Measurements from ENCODE around the gene DENND1A. TPM values are rescaled to one million over a fixed set of nuclear protein-coding genes. Genes with fewer than 3 reads are reported as not detected.

The DENND1A gene
- total RNA-seq, 1 experiment from 2014 or later, result 19.7 TPM

- Histone ChIP-seq H3K4me1 (ENCODE audit: control insufficient read depth, insufficient read depth, low read length) (no peaks in the 10 kb centered on the region; the same call in 1 of the 2 replicates), H3K9me3 (ENCODE audit: control insufficient read depth, insufficient read depth, low read depth, low read length) (no peaks in the 10 kb centered on the region), H3K4me3 (ENCODE audit: low read depth in 2 of 2, low read length in 2 of 2) (no peak overlapping the region), H3K36me3 (ENCODE audit: control insufficient read depth, insufficient read depth, low read length) (no peaks in the 10 kb centered on the region), H3K27me3 (ENCODE audit: control insufficient read depth, insufficient read depth, low read length) (no peaks in the 10 kb centered on the region), H3K27ac (ENCODE audit: low read length) (no peak overlapping the region)
- BruUV-seq (replicated peaks), result no TSS peak
- intact Hi-C loops (cut with micrococcal nuclease; ENCODE audit: unreplicated experiment), result no loop called here
- no peak for TF ChIP-seq CTCF (IDR thresholded peaks at IDR 0.05)
- TF ChIP-seq POLR2AphosphoS5 (IDR thresholded peaks at IDR 0.05; ENCODE audit: low read depth, low read length), result no peak
- TF ChIP-seq REST (IDR thresholded peaks at IDR 0.05; ENCODE audit: insufficient read depth in 1 of 2, low read depth in 2 of 2, low read length in 1 of 2), result no peak
- ATAC-seq, result no peak
- DNase-seq (ENCODE audit: low read depth, low spot score), result no peak
- ChIA-PET POLR2A (no interaction called here), CTCF (interaction anchor here (0.7 kb wide), 1 partner anchor 245 kb away, joined by 3 read pairs; no protein-coding TSS in a partner anchor)
- in situ Hi-C loops (cut with HindIII; ENCODE audit: low pct_unique_long_range_greater_than_20kb, low sequenced_read_pairs), result no loop called here
Observed at GRCh38 chr9:123795336-123795735, 134.6 kb downstream of the DENND1A start.

DNA sequence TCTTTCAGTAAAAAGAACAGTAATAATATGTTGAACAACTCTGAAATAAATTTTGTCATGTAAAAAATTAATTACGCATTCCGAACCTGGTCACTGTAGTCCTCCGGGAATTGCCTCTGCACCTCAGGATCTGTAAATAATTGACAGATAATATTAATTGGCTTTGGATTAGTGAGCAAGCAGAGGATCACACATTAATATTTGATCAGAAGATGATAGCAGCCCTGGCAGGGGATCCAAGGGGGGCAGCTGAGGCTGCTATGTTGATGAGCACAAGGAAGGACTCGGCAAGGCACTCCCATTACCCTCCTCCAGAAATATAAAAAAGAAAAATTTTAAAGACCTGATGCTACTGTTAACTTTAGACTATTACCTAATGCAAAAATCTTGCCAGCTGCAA is 137.4 kb downstream of the DENND1A start:
- ChIA-PET POLR2A (no interaction called here), CTCF (no interaction called here)
- in situ Hi-C loops (cut with HindIII; ENCODE audit: low pct_unique_long_range_greater_than_20kb, low sequenced_read_pairs), result no loop called here
- no TSS peak for BruUV-seq (replicated peaks)
- no peak for DNase-seq (ENCODE audit: low read depth, low spot score)
- H3K27ac ChIP-seq (ENCODE audit: low read length), result no peak overlapping the region
- H3K9me3 ChIP-seq (ENCODE audit: control insufficient read depth, insufficient read depth, low read depth, low read length), result no peaks in the 10 kb centered on the region
- no peak overlapping the region for H3K4me3 ChIP-seq (ENCODE audit: low read depth in 2 of 2, low read length in 2 of 2)
- intact Hi-C loops (cut with micrococcal nuclease; ENCODE audit: unreplicated experiment), result no loop called here
- ATAC-seq, result no peak
- TF ChIP-seq TCF7L2 (IDR thresholded peaks at IDR 0.05; ENCODE audit: low read depth, low read length) (no peak), POLR2AphosphoS5 (IDR thresholded peaks at IDR 0.05; ENCODE audit: low read depth, low read length) (no peak), SIN3A (IDR thresholded peaks at IDR 0.05; ENCODE audit: borderline replicate concordance, insufficient read depth, low read depth, low read length) (no peak), CTCF (IDR thresholded peaks at IDR 0.05) (no peak)
- H3K4me1 ChIP-seq (ENCODE audit: control insufficient read depth, insufficient read depth, low read length), result no peaks in the 10 kb centered on the region; the same call in 1 of the 2 replicates
- H3K27me3 ChIP-seq (ENCODE audit: control insufficient read depth, insufficient read depth, low read length), result no peaks in the 10 kb centered on the region
- H3K36me3 ChIP-seq (ENCODE audit: control insufficient read depth, insufficient read depth, low read length), result no peaks in the 10 kb centered on the region
